Skeletal muscle satellite cell (primary cell): ENCODE measurements around the gene TCAF2. TPM values are rescaled to one million over a fixed set of nuclear protein-coding genes. Genes with fewer than 3 reads are reported as not detected.
"Not testable (repeated sequence)": the region's sequence is repeated elsewhere in the genome, so short reads cannot be mapped to it uniquely, and the experiment has no call there.

ENCODE experiments used
- H3K27me3 ChIP-seq: 2 replicates; pipeline ENCODE4 v1.7.0; 2013; ENCODE audit warnings: low read length; ENCODE audit not compliant: control insufficient read depth, insufficient read depth
- H3K36me3 ChIP-seq: 2 replicates; pipeline ENCODE4 v1.7.0; 2013; ENCODE audit warnings: mild to moderate bottlenecking, control low read depth, low read length; ENCODE audit not compliant: insufficient read depth
- H3K4me1 ChIP-seq: 2 replicates; pipeline ENCODE4 v1.7.0; 2013; ENCODE audit warnings: low read length; ENCODE audit not compliant: control insufficient read depth, insufficient read depth
- H3K4me2 ChIP-seq: 2 replicates; pipeline ENCODE4 v1.7.0; 2013; ENCODE audit warnings: mild to moderate bottlenecking, low read length
- H3K4me3 ChIP-seq: 2 replicates; pipeline ENCODE4 v1.7.0; 2013; ENCODE audit warnings: low read length
- H3K9ac ChIP-seq: 2 replicates; pipeline ENCODE4 v1.7.0; 2013; ENCODE audit warnings: mild to moderate bottlenecking, low read depth, low read length, moderate library complexity
- H3K9me3 ChIP-seq: replicated peaks from 2 replicates; pipeline ENCODE4 v1.7.0; 2013; ENCODE audit warnings: mild to moderate bottlenecking, control low read depth, low read length
- total RNA-seq: library from RNA; depleted of rRNA; stranded (reverse); fragments of >200 nt; gene quantifications from 2 replicates; pipeline ENCODE4 v1.2.3, GENCODE V29; 2012; rRNA removed

TCAF2 gene
- 4.1 and 15.3 TPM in 2 replicates for total RNA-seq

DNA sequence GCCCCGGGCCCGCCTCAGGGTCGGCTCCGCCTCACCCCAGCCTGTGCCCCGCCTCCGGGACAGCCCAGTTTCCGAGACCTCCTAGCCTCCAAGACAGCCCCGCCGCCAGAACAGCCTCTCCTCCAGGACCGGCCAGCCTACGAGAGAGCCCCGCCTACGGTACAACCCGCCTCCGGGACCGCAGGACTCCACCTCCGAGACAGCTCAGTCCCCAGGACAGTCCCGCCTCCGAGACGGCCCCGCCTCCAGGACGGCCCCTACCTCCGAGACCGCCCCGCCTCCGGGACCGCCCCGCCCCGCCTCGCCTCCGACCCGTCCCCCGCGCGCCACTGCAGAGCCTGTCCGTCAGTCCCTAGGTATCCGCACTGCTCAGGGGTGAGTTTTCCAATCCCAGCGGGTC is at the start of gene TCAF2:
TCAF2 (plus strand) TSS at position 329 of the 400 bp plus-strand sequence.
- H3K4me3 ChIP-seq = not testable (repeated sequence)

GRCh38 chr7:143571501-143571900 is 49.3 kb upstream of the TCAF2 start, which contains the start of gene CTAGE15:
TSS of gene CTAGE15 (plus strand) at chr7:143571801. CDS start at chr7:143571818, 17 bp downstream.
- H3K4me2 ChIP-seq, H3K9me3 ChIP-seq, H3K9ac ChIP-seq, H3K27me3 ChIP-seq, H3K4me1 ChIP-seq, H3K4me3 ChIP-seq, H3K36me3 ChIP-seq: not testable (repeated sequence)

More for the DNA sequence above, at the start of gene TCAF2:
- H3K4me1 ChIP-seq, H3K4me2 ChIP-seq, H3K9ac ChIP-seq, H3K36me3 ChIP-seq, H3K27me3 ChIP-seq, H3K9me3 ChIP-seq: not testable (repeated sequence)

- H3K9me3 ChIP-seq, H3K9ac ChIP-seq, H3K4me3 ChIP-seq, H3K4me2 ChIP-seq, H3K4me1 ChIP-seq, H3K27me3 ChIP-seq, H3K36me3 ChIP-seq: not testable (repeated sequence)
Observed at GRCh38 chr7:143588183-143588582, 32.6 kb upstream of the TCAF2 start.

DNA sequence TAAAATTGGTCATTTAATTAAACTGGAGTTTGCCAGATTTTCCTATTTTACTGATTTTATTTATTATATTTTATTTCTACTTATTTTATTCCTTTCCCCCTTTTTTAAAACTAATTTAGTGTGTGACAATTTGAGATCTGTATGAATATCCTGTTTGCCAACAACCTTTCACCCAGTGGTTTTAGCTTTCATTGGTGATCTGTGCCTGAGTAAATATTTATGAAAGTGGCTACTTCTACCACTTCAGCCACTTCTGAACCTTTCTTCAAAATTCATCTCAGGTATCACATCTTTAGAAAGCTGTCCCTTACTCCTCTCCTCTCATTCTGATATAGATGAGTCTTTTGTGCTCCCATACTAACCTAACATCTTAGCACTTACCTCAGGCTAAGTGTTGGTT is 30.9 kb upstream of the TCAF2 start:
- not testable (repeated sequence) for H3K9me3 ChIP-seq, H3K4me1 ChIP-seq

DNA sequence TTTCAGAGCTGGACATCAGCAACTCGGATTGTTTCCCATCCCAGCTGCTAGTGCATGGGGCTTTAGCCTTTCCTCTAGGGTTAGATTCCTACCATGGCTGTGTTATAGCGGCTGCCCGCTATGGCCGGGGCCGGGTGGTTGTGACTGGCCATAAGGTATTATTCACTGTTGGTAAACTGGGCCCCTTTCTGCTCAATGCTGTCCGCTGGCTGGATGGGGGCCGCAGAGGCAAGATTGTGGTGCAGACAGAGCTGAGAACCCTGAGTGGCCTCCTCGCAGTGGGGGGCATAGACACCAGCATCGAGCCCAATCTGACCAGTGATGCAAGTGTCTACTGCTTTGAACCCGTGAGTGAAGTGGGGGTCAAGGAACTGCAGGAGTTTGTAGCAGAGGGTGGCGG is 22.7 kb upstream of the TCAF2 start:
- H3K9me3 ChIP-seq, H3K27me3 ChIP-seq, H3K4me2 ChIP-seq, H3K36me3 ChIP-seq, H3K4me1 ChIP-seq, H3K4me3 ChIP-seq, H3K9ac ChIP-seq: not testable (repeated sequence)

More for the DNA sequence above, 30.9 kb upstream of the TCAF2 start:
- H3K4me2 ChIP-seq, H3K4me3 ChIP-seq, H3K36me3 ChIP-seq, H3K27me3 ChIP-seq, H3K9ac ChIP-seq: not testable (repeated sequence)

DNA sequence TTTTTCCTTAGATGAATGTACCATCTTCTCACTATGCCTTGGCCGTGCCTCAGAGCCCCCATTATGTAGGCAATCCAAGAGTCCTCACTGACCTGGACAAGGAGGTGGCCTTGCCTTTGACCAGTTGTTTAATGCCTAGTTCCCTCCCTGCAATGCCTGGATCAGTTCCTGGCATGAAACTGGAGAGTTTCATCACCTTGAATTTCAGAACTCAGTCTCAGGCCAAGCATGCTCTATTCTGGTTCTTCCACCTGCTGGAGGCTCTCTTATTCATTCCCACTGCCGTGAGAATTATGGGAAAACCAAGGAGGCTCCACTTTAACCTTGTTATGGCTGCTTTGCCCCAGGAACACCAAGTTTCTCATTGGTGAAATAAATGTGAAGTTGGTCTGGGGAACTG is 17.2 kb upstream of the TCAF2 start:
- not testable (repeated sequence) for H3K9ac ChIP-seq, H3K4me1 ChIP-seq, H3K27me3 ChIP-seq, H3K4me2 ChIP-seq, H3K4me3 ChIP-seq, H3K36me3 ChIP-seq, H3K9me3 ChIP-seq

DNA sequence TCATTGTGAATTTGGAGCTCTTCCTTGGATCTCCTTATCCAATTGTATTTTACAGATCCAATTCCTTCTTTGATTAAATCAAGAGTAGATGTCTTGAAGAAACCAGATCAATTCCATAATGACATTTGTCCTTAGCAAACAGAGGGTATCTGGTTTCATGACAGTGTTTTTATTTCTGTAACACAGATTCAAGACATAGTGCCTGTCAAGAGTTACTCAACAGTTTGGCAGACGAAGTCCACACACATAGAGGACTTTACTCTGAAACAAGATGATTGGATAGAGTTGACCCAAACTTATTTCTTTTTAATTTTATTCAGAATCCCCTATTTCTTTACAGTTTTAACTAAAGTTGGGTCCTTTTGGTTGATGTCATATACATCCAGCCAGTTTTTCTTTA is 14.7 kb upstream of the TCAF2 start:
- not testable (repeated sequence) for H3K36me3 ChIP-seq, H3K27me3 ChIP-seq, H3K4me3 ChIP-seq, H3K9ac ChIP-seq, H3K9me3 ChIP-seq, H3K4me2 ChIP-seq, H3K4me1 ChIP-seq

DNA sequence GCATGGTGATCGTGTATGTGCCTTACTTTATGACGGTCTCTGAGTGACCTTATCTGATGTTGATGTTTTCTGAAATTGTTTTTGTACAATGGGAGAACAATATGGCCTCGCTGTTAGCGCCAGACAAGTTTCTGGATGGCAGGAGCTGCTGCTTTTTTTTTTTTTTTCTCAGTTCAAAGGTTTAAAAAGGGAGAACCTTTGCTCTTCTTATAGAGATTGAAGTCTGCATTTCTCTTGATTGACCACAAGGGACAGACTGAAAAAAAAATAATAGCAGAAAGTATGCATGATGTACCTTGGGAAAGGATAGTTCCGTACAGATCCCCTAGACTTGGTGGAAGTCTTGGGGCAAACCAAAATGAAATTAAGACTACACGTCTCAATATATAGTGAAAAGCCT is 5.2 kb upstream of the TCAF2 start:
- not testable (repeated sequence) for H3K4me3 ChIP-seq, H3K4me2 ChIP-seq, H3K4me1 ChIP-seq, H3K27me3 ChIP-seq, H3K9ac ChIP-seq, H3K9me3 ChIP-seq, H3K36me3 ChIP-seq

DNA sequence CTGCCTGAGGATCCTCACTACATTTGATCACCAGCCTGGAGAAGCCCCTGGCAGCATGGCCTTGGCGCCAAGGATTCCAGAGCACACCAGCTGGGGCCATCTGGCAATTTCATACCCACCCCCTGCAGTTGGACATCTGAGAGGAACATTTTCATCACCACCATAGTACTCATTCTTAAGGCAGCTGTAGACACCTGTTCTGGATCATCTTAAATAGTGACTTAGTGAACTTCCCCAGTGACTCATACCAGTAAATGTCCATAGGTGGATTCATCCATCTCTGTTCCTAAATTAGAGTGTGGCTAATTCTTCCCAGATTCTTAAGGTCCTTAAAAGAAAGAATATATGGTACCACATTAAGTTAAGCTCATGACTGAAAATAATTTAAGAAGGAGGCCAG is 3.6 kb upstream of the TCAF2 start:
- not testable (repeated sequence) for H3K36me3 ChIP-seq, H3K9ac ChIP-seq, H3K4me2 ChIP-seq, H3K4me3 ChIP-seq, H3K27me3 ChIP-seq, H3K4me1 ChIP-seq, H3K9me3 ChIP-seq

DNA sequence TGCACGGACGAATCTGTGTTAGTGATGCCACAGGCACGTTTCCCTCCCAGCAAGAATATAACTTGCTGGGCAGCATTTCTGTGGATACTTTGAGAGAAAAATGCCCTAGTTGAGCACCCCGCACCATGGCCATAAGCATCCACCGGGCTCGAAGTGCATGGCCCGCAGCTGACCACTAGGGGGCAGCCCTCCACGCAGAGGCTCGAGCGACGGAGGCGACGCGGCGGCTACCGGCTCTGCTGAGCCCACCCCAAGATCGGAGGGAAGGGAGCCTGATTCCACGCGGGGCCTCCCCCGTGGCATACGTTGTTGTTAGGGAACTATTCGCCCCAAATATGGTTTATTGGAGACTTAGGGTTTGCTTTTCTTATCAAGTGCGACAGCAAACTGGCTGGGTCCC is 716 bp upstream of the TCAF2 start:
- H3K4me2 ChIP-seq, H3K4me1 ChIP-seq, H3K27me3 ChIP-seq, H3K36me3 ChIP-seq, H3K9me3 ChIP-seq, H3K9ac ChIP-seq, H3K4me3 ChIP-seq: not testable (repeated sequence)

- not testable (repeated sequence) for H3K9ac ChIP-seq, H3K4me2 ChIP-seq, H3K4me3 ChIP-seq, H3K27me3 ChIP-seq, H3K4me1 ChIP-seq, H3K36me3 ChIP-seq, H3K9me3 ChIP-seq
Observed at GRCh38 chr7:143621175-143621574, 401 bp downstream of the TCAF2 start.

DNA sequence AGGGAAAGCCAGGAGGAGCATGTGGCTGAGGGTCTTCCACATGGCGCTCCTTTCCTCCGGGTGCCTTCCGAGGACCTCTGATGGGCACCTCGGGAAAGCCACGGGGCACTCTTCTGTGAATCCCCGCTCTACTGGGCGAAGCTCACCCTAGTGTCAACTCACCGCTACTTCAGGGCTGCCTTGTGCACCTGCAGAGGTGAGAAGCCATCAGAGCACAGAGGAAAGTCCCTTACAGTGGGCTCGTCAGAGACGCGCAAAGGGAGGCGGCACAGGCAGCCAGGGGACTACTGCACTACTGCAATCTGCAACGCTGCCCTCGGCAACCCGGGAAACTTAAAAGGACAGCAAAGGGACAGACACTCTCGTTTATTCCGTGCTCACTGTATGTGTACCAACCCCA is 1.4 kb downstream of the TCAF2 start:
- H3K4me2 ChIP-seq, H3K4me1 ChIP-seq, H3K9me3 ChIP-seq, H3K36me3 ChIP-seq, H3K4me3 ChIP-seq, H3K9ac ChIP-seq, H3K27me3 ChIP-seq: not testable (repeated sequence)

DNA sequence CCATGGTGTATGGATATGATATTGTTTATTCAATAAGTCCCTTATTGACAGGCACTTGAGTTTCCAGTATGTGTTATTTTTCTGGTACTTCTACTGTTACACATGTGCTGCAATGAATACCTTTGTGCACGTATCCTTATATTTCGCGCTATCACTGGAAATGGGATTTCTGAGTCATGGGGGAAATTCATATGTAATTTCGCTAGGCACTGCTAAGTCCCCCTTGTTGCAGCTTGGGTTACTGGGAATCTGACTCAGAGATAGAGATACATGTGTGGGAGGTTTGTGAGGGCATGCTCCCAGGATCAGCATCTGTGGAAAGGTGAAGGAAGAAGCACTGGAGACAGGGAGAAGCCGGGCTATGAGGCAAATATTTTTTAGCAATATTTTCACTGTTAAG is 9.9 kb downstream of the TCAF2 start:
- not testable (repeated sequence) for H3K9me3 ChIP-seq, H3K36me3 ChIP-seq, H3K4me1 ChIP-seq, H3K4me2 ChIP-seq, H3K27me3 ChIP-seq, H3K9ac ChIP-seq, H3K4me3 ChIP-seq
